NOMO-1 treated with dmso at 0.1 percent for 144 hours (cell line): Measurements from ENCODE around the gene IBA57.
"Not testable (repeated sequence)": the region's sequence is repeated elsewhere in the genome, so short reads cannot be mapped to it uniquely, and the experiment has no call there.

Experiments
- DNase-seq: peaks from one replicate; lab custom pipeline; 2025; ENCODE audit not compliant: unreplicated experiment; lab: John Stamatoyannopoulos, UW

Gene IBA57

GRCh38 chr1:228170666-228171065 is 5.1 kb downstream of the IBA57 start:
- no peak for DNase-seq

- DNase-seq = no peak
These were observed 5.8 kb downstream of the IBA57 start for GRCh38 chr1:228171221-228171891.

DNA sequence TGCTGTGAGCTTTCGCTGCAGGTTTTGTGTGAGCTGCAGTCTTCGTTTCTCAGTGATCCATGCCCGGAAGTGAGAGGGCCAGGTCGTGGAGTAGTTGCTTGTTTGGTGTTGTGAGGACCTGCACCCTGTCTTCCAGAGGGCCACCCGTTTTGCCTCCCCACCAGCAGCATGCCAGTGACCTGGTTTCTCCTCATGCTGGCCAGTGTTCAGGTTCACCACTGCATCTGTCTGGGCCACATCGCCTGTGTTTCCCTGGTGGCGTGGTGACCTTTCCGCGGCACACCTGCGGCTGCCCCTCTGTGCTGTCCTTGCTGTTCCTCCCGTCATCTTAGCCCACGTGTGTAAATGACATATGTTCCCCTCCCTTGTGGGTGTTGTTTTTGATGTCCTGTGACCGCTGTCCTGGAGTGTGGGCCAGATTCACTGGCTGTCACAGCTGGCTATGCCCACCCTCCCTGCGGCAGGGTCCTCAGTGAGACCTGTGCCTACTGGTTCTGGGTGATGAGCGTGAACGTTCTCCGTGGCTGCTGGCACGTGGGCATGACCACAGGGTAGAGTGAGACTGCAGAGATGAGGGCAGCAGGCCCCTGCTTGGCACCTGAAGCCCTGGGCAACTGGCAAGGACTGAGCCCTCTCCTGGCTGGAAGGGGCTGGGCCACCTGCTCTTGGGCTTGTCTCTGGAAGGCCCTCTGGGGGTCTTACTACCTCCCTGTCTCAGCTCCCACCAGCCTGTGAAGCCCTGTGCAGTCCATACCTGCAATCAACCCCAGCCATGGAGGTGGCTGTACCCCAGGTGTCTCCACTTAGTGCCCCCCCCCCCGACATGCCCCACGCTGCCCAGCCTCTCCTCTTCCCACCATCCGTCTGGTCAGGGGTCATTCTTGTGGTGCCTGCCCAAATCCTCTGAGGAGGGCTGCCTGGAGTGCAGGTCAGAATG is 7.3 kb downstream of the IBA57 start:
- no peak for DNase-seq

DNA sequence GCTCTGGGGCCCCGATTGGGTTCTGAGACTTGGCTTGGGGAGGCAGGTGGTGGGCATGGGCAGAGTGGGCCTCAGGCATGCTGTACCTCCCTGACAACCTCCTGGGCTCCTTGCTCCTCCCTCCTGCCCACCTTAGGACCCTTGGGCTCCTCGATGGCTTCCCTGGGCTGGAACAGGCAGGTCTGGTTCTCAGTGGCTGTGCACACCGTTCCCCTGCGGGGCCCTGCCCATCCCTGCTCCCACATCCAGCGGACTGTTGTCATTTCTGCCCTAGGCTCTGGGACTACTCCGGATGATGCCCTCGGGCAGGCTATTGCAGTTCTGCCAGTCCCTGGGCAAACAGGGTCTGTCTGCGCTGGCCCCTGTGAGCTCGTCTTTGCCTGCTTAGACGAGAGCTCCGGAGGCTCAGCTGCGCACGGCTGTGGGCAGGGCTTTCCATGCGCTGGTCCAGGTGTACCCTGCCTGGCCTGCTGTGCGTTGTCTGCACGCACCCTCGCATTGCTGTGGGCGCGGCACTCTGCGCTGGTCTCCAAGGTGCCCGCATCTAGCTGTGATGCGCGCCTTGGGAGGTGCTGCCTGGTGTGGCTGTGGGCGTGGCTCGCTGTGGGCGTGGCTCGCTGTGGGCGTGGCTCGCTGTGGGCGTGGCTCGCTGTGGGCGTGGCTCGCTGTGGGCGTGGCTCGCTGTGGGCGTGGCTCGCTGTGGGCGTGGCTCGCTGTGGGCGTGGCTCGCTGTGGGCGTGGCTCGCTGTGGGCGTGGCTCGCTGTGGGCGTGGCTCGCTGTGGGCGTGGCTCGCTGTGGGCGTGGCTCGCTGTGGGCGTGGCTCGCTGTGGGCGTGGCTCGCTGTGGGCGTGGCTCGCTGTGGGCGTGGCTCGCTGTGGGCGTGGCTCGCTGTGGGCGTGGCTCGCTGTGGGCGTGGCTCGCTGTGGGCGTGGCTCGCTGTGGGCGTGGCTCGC is 8.2 kb downstream of the IBA57 start:
- not testable (repeated sequence) for DNase-seq

- no peak for DNase-seq
These were observed 9.1 kb downstream of the IBA57 start for GRCh38 chr1:228174482-228175315.

- DNase-seq = no peak
These were observed 9.9 kb downstream of the IBA57 start for GRCh38 chr1:228175316-228176023.

GRCh38 chr1:228176024-228176395 is 10.4 kb downstream of the IBA57 start:
- DNase-seq = no peak

DNA sequence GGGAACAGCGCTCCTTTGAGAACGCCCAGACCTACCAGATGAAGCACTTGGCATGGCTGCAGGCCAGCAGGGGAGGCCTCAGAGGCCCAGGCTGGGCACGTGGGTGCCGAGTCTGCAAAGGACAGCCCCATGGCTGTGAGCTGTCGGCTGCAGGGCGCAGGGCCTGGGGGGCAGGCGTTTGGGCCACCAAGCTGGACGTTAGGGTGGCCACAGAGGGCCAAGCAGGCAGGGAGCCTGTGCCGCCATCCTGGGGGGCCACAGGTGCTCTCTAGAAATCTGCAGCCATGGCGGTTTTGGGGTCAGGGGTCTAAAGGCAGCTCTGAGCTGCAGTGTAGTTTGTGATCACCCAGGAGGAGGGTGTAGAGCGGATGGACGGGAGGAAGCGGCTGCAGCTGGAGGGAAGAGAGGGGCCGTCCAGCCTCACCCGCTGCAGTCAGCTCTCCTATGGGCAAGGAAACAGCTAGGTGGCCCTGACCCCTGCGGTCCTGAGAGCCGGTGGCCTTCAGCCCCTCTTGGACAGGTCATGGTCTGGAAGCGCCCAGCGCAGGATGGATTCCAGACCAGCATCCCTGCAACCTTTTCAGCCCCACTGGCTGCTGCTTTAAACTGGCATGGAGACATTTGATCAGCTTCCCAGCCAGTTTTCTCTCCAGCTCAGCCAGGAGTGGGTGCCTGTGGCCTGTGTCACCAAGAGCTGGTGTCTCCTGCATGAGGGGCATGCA is 11.0 kb downstream of the IBA57 start:
- DNase-seq = no peak

GRCh38 chr1:228177183-228177475 is 11.5 kb downstream of the IBA57 start:
- DNase-seq = no peak

GRCh38 chr1:228177721-228178710 is 12.4 kb downstream of the IBA57 start:
- no peak for DNase-seq

DNA sequence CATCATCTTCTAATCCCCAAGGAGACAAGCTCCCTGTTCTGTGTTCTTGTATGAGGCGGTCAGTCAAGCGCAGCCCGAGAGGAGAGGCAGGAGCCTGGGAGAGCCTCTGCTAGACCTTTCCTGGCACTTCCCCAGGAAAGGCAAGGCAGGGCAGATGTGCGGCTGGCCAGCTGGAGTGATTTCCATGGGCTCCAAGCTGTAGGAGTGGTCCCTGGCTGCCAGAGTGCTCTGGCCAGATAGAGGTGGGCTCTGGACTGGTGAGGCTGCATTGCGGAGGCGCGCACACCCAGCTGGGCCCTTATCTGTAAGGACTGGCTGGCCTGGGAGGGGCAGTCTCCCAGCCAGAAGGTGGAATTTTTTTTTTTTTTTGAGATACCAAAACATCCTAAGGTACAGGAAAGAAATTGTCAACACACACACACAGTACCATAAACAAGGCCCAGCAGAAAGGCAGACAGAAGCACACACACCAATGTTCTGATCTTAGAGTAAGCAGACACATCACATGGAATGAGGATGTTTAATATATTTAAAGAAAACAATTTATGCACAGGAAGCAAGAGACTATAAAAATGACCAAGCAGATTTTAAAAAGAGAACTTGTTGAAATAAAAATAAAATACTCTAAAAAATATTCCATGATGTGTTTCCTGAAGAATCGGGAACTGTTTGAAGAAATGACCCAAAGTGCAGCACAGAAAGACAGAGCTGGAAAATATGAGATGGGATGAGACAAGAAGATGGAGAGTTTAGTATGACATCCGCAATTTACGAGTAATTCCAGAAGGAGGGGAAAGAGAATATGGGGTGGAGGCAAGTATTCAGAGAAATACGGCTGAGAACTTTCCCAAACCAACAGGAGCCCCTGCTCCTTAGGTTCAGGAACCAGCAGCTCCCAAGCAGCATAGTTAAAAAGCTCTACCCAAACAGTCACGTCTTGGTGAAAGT is 13.4 kb downstream of the IBA57 start:
- no peak for DNase-seq

- no peak for DNase-seq
These were observed 14.8 kb downstream of the IBA57 start for GRCh38 chr1:228180271-228180958.

GRCh38 chr1:228180959-228181644 is 15.5 kb downstream of the IBA57 start:
- no peak for DNase-seq

- DNase-seq = no peak
These were observed 16.0 kb downstream of the IBA57 start for GRCh38 chr1:228181645-228182034.

- DNase-seq = no peak
These were observed 16.9 kb downstream of the IBA57 start for GRCh38 chr1:228182296-228183030.
